Measurements from ENCODE around the gene C1orf167.

- TF ChIP-seq, protein P1, sequence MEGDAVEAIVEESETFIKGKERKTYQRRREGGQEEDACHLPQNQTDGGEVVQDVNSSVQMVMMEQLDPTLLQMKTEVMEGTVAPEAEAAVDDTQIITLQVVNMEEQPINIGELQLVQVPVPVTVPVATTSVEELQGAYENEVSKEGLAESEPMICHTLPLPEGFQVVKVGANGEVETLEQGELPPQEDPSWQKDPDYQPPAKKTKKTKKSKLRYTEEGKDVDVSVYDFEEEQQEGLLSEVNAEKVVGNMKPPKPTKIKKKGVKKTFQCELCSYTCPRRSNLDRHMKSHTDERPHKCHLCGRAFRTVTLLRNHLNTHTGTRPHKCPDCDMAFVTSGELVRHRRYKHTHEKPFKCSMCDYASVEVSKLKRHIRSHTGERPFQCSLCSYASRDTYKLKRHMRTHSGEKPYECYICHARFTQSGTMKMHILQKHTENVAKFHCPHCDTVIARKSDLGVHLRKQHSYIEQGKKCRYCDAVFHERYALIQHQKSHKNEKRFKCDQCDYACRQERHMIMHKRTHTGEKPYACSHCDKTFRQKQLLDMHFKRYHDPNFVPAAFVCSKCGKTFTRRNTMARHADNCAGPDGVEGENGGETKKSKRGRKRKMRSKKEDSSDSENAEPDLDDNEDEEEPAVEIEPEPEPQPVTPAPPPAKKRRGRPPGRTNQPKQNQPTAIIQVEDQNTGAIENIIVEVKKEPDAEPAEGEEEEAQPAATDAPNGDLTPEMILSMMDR (IDR thresholded peaks at IDR 0.05): no peak
- TF ChIP-seq EZH2phosphoT487 (IDR thresholded peaks at IDR 0.05): no peak
- TF ChIP-seq EZH2 (IDR thresholded peaks at IDR 0.05): no peak
Measured at GRCh38 chr1:11744287-11744686, 17.7 kb upstream of the C1orf167 start.
